Nephron (organoid): ENCODE data around the gene NSUN3.

Experiments used
- H3K27ac Mint-ChIP-seq, 3 experiments: 2 replicates each; pipeline ENCODE4 v1.8.0; 2020; ENCODE audit warnings: mixed read lengths in 3 of 3, mild to moderate bottlenecking in 2 of 3, moderate library complexity in 1 of 3
- H3K27me3 Mint-ChIP-seq: 2 replicates; pipeline ENCODE4 v1.8.0; 2021; ENCODE audit warnings: low read depth, mild to moderate bottlenecking, moderate library complexity, mixed read lengths
- H3K36me3 Mint-ChIP-seq: 2 replicates; pipeline ENCODE4 v1.8.0; 2020; ENCODE audit warnings: low read depth, mixed read lengths
- H3K4me1 Mint-ChIP-seq: 2 replicates; pipeline ENCODE4 v1.8.0; 2020; ENCODE audit warnings: mixed read lengths
- H3K4me3 Mint-ChIP-seq, 3 experiments: 2 replicates each; pipeline ENCODE4 v1.8.0; 2020; ENCODE audit warnings: mild to moderate bottlenecking in 3 of 3, mixed read lengths in 3 of 3, moderate library complexity in 2 of 3
- H3K9me3 Mint-ChIP-seq: 2 replicates; pipeline ENCODE4 v1.8.0; 2020; ENCODE audit warnings: mixed read lengths
- CTCF ChIP-seq, 3 experiments: fragments of 200-600 bp; sonication (generic); IDR thresholded peaks; one replicate each; pipeline ENCODE4 v1.5.0; 2021; ENCODE audit warnings: antibody characterized with exemption in 3 of 3; ENCODE audit not compliant: unreplicated experiment in 3 of 3

Gene NSUN3

GRCh38 chr3:94137377-94137776 is 74.5 kb downstream of the NSUN3 start:
- Mint-ChIP-seq H3K9me3 (no peaks in the 10 kb centered on the region), H3K4me3 (no peak overlapping the region), H3K4me1 (peaks cover 15% of the 10 kb centered on the region), H3K36me3 (no peaks in the 10 kb centered on the region), H3K27me3 (no peaks in the 10 kb centered on the region), H3K27ac (no peak overlapping the region)
- no peak for TF ChIP-seq CTCF (IDR thresholded peaks at IDR 0.05; ENCODE audit: unreplicated experiment in 3 of 3)

GRCh38 chr3:94146455-94146854 is 83.6 kb downstream of the NSUN3 start:
- H3K4me3 Mint-ChIP-seq: no peak overlapping the region
- H3K4me1 Mint-ChIP-seq: no peaks in the 10 kb centered on the region
- H3K27ac Mint-ChIP-seq: no peak overlapping the region
- H3K9me3 Mint-ChIP-seq: no peaks in the 10 kb centered on the region
- no peaks in the 10 kb centered on the region for H3K27me3 Mint-ChIP-seq
- no peak for TF ChIP-seq CTCF (IDR thresholded peaks at IDR 0.05; ENCODE audit: unreplicated experiment in 3 of 3)
- H3K36me3 Mint-ChIP-seq: no peaks in the 10 kb centered on the region

- H3K36me3 Mint-ChIP-seq: no peaks in the 10 kb centered on the region
- no peaks in the 10 kb centered on the region for H3K9me3 Mint-ChIP-seq
- no peak for TF ChIP-seq CTCF (IDR thresholded peaks at IDR 0.05; ENCODE audit: unreplicated experiment in 3 of 3)
- H3K27me3 Mint-ChIP-seq: no peaks in the 10 kb centered on the region
- no peaks in the 10 kb centered on the region for H3K4me1 Mint-ChIP-seq
- H3K27ac Mint-ChIP-seq: no peak overlapping the region
- no peak overlapping the region for H3K4me3 Mint-ChIP-seq
Measured at GRCh38 chr3:94147012-94147411, 84.2 kb downstream of the NSUN3 start.

- Mint-ChIP-seq H3K36me3 (no peaks in the 10 kb centered on the region), H3K9me3 (no peaks in the 10 kb centered on the region), H3K4me3 (no peak overlapping the region), H3K4me1 (no peaks in the 10 kb centered on the region), H3K27ac (no peak overlapping the region), H3K27me3 (no peaks in the 10 kb centered on the region)
- no peak for TF ChIP-seq CTCF (IDR thresholded peaks at IDR 0.05; ENCODE audit: unreplicated experiment in 3 of 3)
Measured at GRCh38 chr3:94150113-94150512, 87.3 kb downstream of the NSUN3 start.

- Mint-ChIP-seq H3K27ac (no peak overlapping the region), H3K36me3 (no peaks in the 10 kb centered on the region), H3K27me3 (peaks cover 5% of the 10 kb centered on the region), H3K9me3 (no peaks in the 10 kb centered on the region), H3K4me3 (no peak overlapping the region), H3K4me1 (no peaks in the 10 kb centered on the region)
- TF ChIP-seq CTCF (IDR thresholded peaks at IDR 0.05; ENCODE audit: unreplicated experiment in 3 of 3): no peak
Measured at GRCh38 chr3:94156626-94157025, 93.8 kb downstream of the NSUN3 start.

- Mint-ChIP-seq H3K27ac (no peak overlapping the region), H3K4me3 (no peak overlapping the region), H3K36me3 (no peaks in the 10 kb centered on the region), H3K4me1 (no peaks in the 10 kb centered on the region), H3K9me3 (no peaks in the 10 kb centered on the region), H3K27me3 (peaks cover 5% of the 10 kb centered on the region)
- no peak for TF ChIP-seq CTCF (IDR thresholded peaks at IDR 0.05; ENCODE audit: unreplicated experiment in 3 of 3)
Measured at GRCh38 chr3:94158512-94158911, 95.7 kb downstream of the NSUN3 start.
